Fibroblast of the aortic adventitia (primary cell): ENCODE results near the gene DNMT3B. TPM values are rescaled to one million over a fixed set of nuclear protein-coding genes. Genes with fewer than 3 reads are reported as not detected.

Source experiments
- DNase-seq: peaks from one replicate; pipeline ENCODE4 v3.0.0-alpha.2; 2010; ENCODE audit warnings: low read depth
- H3K4me3 ChIP-seq: 2 replicates; pipeline ENCODE4 v1.5.1; 2011; ENCODE audit warnings: low read depth, mild to moderate bottlenecking, control low read depth, low read length, moderate library complexity
- total RNA-seq: library from RNA; depleted of rRNA; stranded (reverse); fragments of >200 nt; gene quantifications from 2 replicates; pipeline ENCODE4 v1.2.3, GENCODE V29; 2012; ENCODE audit warnings: low replicate concordance
- TF ChIP-seq, protein P1 (sequence below): IDR thresholded peaks from 2 replicates; pipeline ENCODE4 v1.5.1; 2011; ENCODE audit warnings: mild to moderate bottlenecking, low read length, control low read depth, inconsistent platforms; ENCODE audit not compliant: insufficient read depth

DNMT3B gene
- total RNA-seq, 1 donor, result 3.3 TPM

DNA sequence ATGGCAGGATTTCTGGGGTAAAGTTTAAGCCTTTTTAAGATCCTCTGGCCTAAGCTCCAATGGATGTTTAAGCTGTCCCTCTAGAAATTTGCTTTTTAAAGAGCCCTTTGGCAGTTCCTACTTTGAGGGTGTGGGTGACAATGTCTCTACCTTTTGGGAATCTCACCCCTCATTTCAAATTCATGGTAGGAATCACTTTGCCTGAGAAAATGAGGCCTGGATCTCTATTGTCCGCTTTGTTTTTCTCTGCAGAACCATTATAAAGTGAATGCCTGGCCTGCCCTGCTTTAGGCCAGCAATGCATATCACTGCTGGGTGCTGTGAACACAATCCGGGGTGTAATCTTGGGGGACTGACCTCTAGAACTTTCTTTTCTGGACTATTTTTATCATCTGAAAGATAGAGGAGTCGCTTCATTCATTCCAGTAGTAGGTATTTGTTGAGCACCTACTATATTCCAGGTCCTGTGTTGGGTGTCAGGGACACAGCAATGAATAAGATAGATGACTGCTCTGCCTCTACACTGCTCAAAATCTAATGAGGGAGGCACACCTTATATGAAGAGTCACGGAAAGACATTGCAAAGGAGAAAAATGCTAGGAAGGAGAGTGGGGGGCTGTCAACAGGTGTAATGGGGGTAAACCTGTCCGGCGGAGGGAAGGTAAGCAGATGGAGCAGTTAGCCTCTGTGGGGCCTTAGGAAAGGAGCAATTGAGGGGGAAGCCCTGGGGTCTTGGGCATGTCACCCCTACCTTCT lies 10.3 kb upstream of the DNMT3B start:
- H3K4me3 ChIP-seq, result no peak overlapping the region
- DNase-seq, result no peak
- TF ChIP-seq, protein P1, sequence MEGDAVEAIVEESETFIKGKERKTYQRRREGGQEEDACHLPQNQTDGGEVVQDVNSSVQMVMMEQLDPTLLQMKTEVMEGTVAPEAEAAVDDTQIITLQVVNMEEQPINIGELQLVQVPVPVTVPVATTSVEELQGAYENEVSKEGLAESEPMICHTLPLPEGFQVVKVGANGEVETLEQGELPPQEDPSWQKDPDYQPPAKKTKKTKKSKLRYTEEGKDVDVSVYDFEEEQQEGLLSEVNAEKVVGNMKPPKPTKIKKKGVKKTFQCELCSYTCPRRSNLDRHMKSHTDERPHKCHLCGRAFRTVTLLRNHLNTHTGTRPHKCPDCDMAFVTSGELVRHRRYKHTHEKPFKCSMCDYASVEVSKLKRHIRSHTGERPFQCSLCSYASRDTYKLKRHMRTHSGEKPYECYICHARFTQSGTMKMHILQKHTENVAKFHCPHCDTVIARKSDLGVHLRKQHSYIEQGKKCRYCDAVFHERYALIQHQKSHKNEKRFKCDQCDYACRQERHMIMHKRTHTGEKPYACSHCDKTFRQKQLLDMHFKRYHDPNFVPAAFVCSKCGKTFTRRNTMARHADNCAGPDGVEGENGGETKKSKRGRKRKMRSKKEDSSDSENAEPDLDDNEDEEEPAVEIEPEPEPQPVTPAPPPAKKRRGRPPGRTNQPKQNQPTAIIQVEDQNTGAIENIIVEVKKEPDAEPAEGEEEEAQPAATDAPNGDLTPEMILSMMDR, result no peak

DNA sequence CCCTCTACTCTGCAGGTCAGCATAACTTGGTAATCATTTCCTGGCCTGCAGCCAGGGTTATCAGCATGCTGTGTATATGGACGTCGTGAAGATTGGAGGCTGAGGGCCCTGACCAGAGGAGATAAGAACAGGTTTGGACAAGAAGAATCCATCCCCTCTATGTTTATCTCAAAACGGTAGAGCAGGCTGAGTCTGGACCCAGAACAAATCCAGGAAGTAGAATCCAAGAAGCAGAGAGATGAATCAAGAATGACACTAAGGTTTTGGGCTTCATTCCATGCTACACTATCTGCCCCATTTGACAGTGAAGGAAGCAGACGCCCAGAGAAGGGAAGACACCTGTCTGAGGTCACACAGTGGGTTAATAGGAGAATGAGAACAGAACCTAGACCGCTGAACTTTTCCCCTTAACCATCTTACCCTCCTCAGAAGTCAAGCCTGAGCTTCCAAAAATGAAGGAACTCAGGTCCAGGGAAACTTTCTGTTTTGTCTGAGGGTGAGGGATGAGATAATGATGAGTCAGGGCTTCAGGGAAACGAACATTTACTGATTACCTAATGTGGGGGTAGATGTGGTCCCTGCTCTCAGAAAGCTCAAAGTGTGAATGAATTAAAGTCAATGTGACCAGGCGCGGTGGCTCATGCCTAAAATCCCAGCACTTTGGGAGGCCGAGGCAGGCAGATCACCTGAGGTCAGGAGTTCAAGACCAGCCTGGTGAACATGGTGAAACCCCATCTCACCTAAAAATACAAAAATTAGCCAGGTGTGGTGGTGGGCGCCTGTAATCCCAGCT lies 9.5 kb upstream of the DNMT3B start:
- H3K4me3 ChIP-seq, result no peak overlapping the region
- peak; percentile 75 for DNase-seq
- TF ChIP-seq, protein P1, result no peak

DNA sequence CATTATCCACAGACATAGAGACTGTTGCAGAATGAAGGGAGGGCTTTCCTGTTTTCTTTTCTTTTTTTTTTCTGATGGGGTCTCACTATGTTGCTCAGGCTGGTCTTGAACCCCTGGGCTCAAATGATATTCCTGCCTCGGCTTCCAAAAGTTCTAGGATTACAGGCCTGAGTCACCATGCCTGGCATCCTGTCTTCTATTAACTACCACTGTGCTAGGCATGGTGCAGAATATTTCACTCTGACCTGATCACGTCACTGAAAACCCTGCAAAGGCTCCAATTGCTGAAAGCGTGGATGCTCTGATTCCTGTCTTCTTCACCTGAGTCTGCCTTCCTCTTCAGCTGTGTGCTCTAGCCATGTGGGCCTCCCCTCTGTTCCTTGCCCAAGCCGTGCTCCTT lies 8.5 kb upstream of the DNMT3B start:
- TF ChIP-seq, protein P1, result no peak
- no peak for DNase-seq
- H3K4me3 ChIP-seq, result no peak overlapping the region

DNA sequence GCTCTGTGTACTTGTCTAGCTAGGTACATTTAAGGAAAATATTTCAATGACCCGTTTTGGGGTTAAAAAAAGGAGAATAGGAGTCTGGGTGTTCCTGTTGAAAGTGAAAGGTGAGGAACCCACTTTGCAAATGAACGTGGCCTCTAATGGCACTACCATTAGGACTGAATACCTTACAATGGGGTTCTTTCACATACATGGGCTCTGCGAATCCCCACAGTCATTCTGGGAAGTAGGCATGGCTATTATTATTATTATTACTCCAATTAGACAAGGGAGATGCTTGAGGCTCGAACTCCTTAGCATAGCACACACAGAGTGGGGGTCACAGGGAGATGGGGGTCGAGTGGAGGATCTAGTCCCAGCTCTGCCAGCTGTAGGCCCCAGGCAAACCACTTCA lies 6.0 kb upstream of the DNMT3B start:
- no peak overlapping the region for H3K4me3 ChIP-seq
- TF ChIP-seq, protein P1, result no peak
- DNase-seq, result no peak

DNA sequence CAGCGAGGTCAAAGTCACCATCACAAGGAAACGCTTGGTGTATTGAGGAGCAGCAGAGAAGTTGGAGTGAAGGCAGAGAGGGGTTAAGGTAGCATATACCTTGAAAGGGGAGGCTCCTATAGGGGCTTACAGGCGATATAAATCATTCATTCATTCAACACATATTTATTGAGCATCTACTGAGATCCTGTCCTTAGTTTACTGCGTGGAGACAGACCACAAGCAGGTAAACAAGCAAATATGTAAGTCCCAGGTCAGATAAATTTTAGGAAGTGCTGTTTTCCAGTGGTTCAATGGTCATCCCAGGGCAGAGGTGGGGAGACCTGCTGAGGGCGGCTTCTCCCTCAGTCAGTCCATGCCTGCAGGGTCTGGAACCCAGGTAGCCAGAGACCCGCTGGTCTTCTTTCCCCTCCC lies 761 bp upstream of the DNMT3B start:
- TF ChIP-seq, protein P1, result no peak
- DNase-seq, result no peak
- H3K4me3 ChIP-seq, result no peak overlapping the region

DNA sequence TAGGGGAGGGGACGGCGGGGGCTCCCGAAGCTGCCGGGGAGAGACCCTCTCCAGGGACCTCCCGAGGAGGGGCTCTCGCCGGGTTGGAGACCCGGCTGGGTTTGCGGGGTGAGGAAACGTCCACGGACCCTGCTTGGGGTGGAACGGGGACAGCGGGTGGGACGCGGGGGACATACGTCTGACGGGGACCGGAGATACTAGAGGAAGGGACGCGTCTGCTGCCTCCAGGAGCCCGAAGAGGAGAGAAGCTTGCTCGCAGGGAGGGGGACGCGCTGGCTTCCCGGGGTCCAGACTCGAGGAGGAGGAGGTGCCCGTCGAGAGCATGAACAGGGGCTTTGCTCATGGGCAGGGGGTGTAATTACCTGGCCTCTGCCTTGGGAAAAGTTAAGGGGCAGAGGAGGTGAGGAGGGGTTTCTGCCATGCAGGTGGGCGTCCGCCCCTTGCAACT lies 593 bp downstream of the DNMT3B start:
- no peak for DNase-seq
- peak overlapping the region; percentile 82 for H3K4me3 ChIP-seq
- TF ChIP-seq, protein P1, result no peak
